Endothelial cell (in vitro differentiated cells): ENCODE results near the gene ANXA4. TPM values are rescaled to one million over a fixed set of nuclear protein-coding genes. Genes with fewer than 3 reads are reported as not detected.
"Not testable (repeated sequence)": the region's sequence is repeated elsewhere in the genome, so short reads cannot be mapped to it uniquely, and the experiment has no call there.

ENCODE experiments used
- DNase-seq: peaks from one replicate; pipeline ENCODE4 v3.0.0; 2021; ENCODE audit warnings: low spot score
- H3K27ac Mint-ChIP-seq: one replicate; pipeline ENCODE4 v1.8.0; 2021; ENCODE audit warnings: mixed read lengths, inconsistent platforms; ENCODE audit not compliant: unreplicated experiment
- H3K27me3 Mint-ChIP-seq: one replicate; pipeline ENCODE4 v1.8.0; 2021; ENCODE audit warnings: mild to moderate bottlenecking, moderate library complexity, mixed read lengths, inconsistent platforms; ENCODE audit not compliant: unreplicated experiment
- H3K36me3 Mint-ChIP-seq: one replicate; pipeline ENCODE4 v1.8.0; 2021; ENCODE audit warnings: mild to moderate bottlenecking, low read depth, mixed read lengths, inconsistent platforms; ENCODE audit not compliant: unreplicated experiment
- H3K4me1 Mint-ChIP-seq: one replicate; pipeline ENCODE4 v1.8.0; 2021; ENCODE audit warnings: mild to moderate bottlenecking, mixed read lengths, inconsistent platforms; ENCODE audit not compliant: unreplicated experiment
- H3K4me3 Mint-ChIP-seq: one replicate; pipeline ENCODE4 v1.8.0; 2021; ENCODE audit warnings: mild to moderate bottlenecking, mixed read lengths, inconsistent platforms; ENCODE audit not compliant: unreplicated experiment
- H3K9me3 Mint-ChIP-seq: one replicate; pipeline ENCODE4 v1.8.0; 2021; ENCODE audit warnings: mixed read lengths, inconsistent platforms; ENCODE audit not compliant: unreplicated experiment
- CTCF ChIP-seq: fragments of 200-600 bp; sonication (generic); IDR thresholded peaks from one replicate; pipeline ENCODE4 v1.5.0; 2021; ENCODE audit warnings: antibody characterized with exemption; ENCODE audit not compliant: unreplicated experiment
- total RNA-seq: library from RNA; stranded (reverse); fragmentation: NEBNext Ultra II Directional; extraction: Animal tissue kit (Norgen Biotek cat#: 25700); gene quantifications from one replicate; pipeline ENCODE4 v1.2.1, GENCODE V29; 2021; ENCODE audit not compliant: unreplicated experiment

Gene ANXA4
- total RNA-seq, 1 donor from 2014 or later, result 29.4 TPM

GRCh38 chr2:69762025-69762424 is 20.1 kb downstream of the ANXA4 start:
- DNase-seq, result no peak
- H3K27ac Mint-ChIP-seq, result no peak overlapping the region
- peaks cover 5% of the 10 kb centered on the region for H3K4me1 Mint-ChIP-seq
- H3K27me3 Mint-ChIP-seq, result peaks cover 1% of the 10 kb centered on the region
- no peaks in the 10 kb centered on the region for H3K9me3 Mint-ChIP-seq
- TF ChIP-seq CTCF, result no peak
- peaks cover 3% of the 10 kb centered on the region for H3K36me3 Mint-ChIP-seq
- H3K4me3 Mint-ChIP-seq, result no peak overlapping the region

GRCh38 chr2:69762513-69763494 is 20.9 kb downstream of the ANXA4 start:
- no peak for TF ChIP-seq CTCF
- H3K27ac Mint-ChIP-seq, result no peak overlapping the region
- H3K4me1 Mint-ChIP-seq, result peaks cover 5% of the 10 kb centered on the region
- no peak for DNase-seq
- H3K36me3 Mint-ChIP-seq, result peaks cover 3% of the 10 kb centered on the region
- no peaks in the 10 kb centered on the region for H3K9me3 Mint-ChIP-seq
- H3K27me3 Mint-ChIP-seq, result peaks cover 1% of the 10 kb centered on the region
- H3K4me3 Mint-ChIP-seq, result no peak overlapping the region

GRCh38 chr2:69763831-69764230 is 21.9 kb downstream of the ANXA4 start:
- H3K4me1 Mint-ChIP-seq, DNase-seq, H3K27me3 Mint-ChIP-seq, H3K27ac Mint-ChIP-seq, H3K9me3 Mint-ChIP-seq, H3K36me3 Mint-ChIP-seq, H3K4me3 Mint-ChIP-seq: not testable (repeated sequence)

GRCh38 chr2:69764286-69765095 is 22.6 kb downstream of the ANXA4 start:
- Mint-ChIP-seq H3K27ac (no peak overlapping the region), H3K36me3 (peaks cover 3% of the 10 kb centered on the region), H3K27me3 (peaks cover 1% of the 10 kb centered on the region), H3K4me3 (no peak overlapping the region), H3K4me1 (peaks cover 5% of the 10 kb centered on the region), H3K9me3 (no peaks in the 10 kb centered on the region)
- DNase-seq, result no peak
- no peak for TF ChIP-seq CTCF

GRCh38 chr2:69765096-69765380 is 23.1 kb downstream of the ANXA4 start:
- no peak for DNase-seq
- Mint-ChIP-seq H3K27ac (no peak overlapping the region), H3K27me3 (peaks cover 1% of the 10 kb centered on the region), H3K9me3 (no peaks in the 10 kb centered on the region), H3K4me1 (peaks cover 5% of the 10 kb centered on the region), H3K4me3 (no peak overlapping the region), H3K36me3 (peaks cover 3% of the 10 kb centered on the region)
- no peak for TF ChIP-seq CTCF
